GM19025 (cell line): Measurements from ENCODE around the gene RIF1.

Experiments
- ATAC-seq: cut with Tn5 transposase; IDR thresholded peaks from one replicate; pipeline ENCODE4 v1.9.1; 2021; ENCODE audit warnings: mild to moderate bottlenecking, low read depth, moderate library complexity; ENCODE audit not compliant: unreplicated experiment

Gene RIF1

GRCh38 chr2:151491496-151491895 is 81.8 kb downstream of the RIF1 start:
- ATAC-seq: no peak

- no peak for ATAC-seq
Observed at GRCh38 chr2:151498178-151498577, 88.5 kb downstream of the RIF1 start.

GRCh38 chr2:151506170-151506569 is 96.5 kb downstream of the RIF1 start:
- no peak for ATAC-seq

GRCh38 chr2:151508519-151508918 is 98.8 kb downstream of the RIF1 start:
- no peak for ATAC-seq

- no peak for ATAC-seq
Observed at GRCh38 chr2:151518802-151519201, 109.1 kb downstream of the RIF1 start.

GRCh38 chr2:151520976-151521375 is 111.3 kb downstream of the RIF1 start:
- no peak for ATAC-seq

GRCh38 chr2:151522556-151522955 is 112.9 kb downstream of the RIF1 start:
- no peak for ATAC-seq

- no peak for ATAC-seq
Observed at GRCh38 chr2:151523850-151524249, 114.1 kb downstream of the RIF1 start.

GRCh38 chr2:151525821-151526373 is 116.2 kb downstream of the RIF1 start:
- ATAC-seq: no peak

- ATAC-seq: no peak
Observed at GRCh38 chr2:151526572-151527090, 116.9 kb downstream of the RIF1 start.
